GM21360 (cell line): Measurements from ENCODE around the gene RAB40A.

Source experiments
- ATAC-seq: cut with Tn5 transposase; IDR thresholded peaks from one replicate; pipeline ENCODE4 v1.9.1; 2021; ENCODE audit warnings: mild to moderate bottlenecking, moderate library complexity; ENCODE audit not compliant: unreplicated experiment

RAB40A gene, protein sequence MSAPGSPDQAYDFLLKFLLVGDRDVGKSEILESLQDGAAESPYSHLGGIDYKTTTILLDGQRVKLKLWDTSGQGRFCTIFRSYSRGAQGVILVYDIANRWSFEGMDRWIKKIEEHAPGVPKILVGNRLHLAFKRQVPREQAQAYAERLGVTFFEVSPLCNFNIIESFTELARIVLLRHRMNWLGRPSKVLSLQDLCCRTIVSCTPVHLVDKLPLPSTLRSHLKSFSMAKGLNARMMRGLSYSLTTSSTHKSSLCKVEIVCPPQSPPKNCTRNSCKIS

DNA sequence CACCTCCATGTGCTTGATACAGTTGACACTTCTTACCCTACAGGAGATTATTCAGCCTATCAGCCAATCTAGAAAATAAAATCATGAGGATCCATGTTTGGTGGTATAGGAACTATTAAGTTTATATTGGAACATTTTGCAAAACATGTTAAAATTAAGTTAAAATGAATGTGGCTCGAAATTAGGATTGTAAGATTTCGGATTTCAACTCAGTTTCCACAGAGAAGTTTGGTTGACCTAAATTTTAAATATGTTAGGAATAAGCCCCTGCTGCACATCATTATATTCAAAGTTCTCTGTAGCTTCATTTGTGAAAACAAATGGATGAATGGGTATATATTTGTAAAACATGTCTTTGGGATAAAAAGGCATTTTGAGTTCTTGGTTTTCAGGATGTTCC, at the start of gene RAB40A:
Gene RAB40A (minus strand): TSS at position 101 of the 400 bp plus-strand sequence. CDS start 18,733 bp downstream, outside the sequence.
- no peak for ATAC-seq

DNA sequence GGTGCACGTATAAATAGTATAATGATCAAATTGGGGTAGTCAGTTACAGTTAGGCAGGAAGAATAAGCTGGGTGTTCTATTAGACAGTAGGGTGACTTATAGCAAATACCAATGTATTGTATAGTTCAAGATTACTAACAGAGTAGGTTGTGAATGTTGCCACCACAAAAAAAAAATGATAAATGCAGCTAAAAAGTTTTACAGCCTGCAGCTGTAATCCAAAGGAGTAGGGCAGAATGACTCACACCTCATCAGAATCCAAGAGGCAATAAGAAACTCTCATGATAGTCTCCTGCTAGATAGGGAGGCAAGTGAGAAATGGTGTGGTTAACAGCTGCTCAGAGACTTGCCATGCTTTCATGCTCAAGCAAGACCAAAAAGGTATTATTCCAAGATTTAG, 46.5 kb upstream of the RAB40A start:
- ATAC-seq, result no peak

DNA sequence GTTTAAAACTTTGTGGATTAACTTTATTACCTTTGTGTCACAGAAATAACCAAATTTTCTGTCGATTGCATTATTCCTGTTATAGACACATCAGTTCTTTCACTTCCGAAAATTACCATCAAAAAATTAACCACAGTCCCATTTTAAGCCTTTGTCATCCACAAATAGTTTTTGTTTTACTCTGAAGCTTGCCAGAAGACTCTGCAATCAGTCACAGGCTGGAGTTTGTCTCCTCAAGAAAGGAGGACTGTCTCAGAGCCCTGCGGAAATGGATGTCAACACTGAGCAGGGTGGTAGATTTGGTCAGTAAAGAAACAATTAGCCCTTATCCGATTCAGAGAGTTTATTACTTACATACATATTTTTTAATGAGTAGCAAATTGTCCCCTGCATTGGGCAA, 45.9 kb upstream of the RAB40A start:
- no peak for ATAC-seq

DNA sequence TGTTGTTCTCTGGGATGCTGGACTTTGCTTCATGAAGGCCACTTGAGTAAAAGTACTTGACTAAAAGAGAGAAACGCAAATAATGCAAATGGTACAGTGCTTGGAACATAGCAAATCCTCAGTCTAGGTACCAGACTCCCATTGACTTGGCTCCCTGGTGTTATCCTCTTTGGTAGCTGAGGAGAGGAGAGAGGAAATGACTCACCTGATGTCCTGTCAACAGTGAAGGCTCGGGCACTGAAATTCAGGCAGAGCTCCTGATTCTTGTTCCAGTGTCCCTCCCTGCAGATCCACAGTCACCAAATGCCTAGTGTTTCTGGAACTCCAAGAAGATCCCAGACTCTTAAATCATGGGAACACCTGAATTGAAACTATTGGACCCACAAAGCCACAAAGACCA, 43.5 kb upstream of the RAB40A start:
- ATAC-seq, result no peak

DNA sequence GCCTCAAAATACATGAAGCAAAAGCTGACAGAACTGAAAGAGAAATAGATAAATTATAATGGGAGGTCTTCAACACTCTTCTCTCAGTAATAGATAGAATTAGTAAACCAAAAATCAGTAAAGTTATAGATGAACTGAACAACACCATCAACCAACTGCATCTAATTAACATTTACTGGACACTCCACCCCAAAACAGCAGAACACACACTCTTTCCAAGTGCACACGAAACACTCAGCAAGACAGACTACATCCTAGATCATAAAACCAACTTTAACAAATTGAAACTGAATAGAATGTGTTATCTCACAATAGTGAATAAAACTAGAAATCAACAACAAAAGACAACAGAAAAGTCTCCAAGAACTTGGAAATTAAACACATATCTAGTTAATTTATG, 41.0 kb upstream of the RAB40A start:
- no peak for ATAC-seq

DNA sequence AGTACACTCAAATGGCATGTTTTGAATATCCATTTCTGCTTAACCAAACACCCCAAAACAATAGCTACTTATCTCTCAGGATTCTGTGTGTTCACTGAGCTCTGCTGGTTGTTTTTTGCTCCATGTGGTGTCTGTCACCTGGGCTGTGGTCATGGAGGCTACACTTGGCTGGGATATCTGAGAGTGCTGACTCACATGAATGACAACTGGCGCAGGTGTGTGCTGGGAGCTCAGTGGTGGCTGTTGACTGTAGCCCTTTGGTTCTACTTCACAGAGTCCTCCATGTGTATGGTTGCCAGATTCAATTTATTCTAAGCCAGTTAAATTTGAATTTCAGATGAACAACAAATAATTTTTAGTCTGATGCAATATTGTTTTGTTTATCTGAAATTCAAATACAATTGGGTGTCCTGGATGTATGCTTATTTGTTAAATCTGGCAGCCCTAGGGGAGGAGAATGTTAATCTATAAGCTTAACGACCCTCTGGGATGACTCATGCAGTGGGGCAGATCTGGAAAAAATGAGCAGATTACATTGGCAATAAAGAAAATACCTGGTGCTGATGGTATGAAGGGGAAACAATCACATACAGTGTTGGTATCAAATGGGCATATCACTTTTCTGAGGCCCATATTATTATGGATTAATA, 37.8 kb upstream of the RAB40A start:
- ATAC-seq, result no peak

DNA sequence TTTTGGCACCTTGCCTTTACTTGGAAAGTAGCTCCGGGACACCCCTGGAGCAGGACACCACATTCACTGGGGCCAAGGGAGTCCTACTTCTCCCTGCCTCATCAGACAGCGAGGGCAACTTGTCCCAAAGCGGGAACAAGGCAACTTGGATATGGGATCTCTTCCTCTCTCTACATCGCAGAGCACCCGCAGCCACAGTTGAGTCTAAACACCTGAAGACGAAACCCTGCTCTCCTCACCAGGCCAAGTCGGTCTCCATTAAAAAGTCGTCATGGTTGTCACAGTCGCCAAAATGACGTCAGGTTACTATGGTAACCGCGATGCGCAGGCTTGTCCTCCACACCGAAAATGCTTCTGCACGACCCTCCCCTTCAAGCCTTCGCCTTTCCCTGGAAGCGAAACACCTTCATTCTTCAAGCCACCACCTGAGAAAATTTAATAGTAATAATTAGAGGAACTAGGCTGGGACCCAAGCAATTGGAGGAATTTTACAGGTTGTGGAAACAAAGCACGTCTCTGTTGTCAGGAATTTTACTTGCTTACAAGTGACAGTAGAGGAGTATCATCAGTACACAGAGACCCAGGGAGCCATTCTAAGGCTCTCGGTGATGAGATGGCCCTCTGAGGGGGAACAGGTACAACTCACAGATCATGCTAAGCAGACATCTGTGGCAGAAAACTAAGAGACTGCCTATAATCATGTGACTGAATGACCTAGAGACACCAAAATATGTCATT, 35.6 kb upstream of the RAB40A start:
- ATAC-seq, result peak; percentile 78

DNA sequence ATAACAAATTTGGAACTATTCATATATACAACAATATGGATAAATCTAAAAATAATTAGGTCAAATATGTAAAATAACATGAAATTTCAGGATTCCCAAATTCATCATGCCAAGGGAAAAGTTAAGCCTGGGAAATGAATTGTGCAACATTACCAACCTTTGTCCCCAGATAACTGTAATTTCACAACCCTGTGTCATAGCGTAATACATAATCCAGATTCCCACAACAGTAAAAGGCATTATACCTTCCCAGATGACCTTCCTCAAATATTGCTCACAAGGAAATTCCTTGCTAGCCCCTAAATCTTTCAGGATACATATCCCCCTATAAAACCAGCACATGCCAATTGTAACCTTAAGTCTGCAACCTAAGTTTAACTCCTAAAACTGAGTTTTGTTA, 32.9 kb upstream of the RAB40A start:
- ATAC-seq, result no peak

DNA sequence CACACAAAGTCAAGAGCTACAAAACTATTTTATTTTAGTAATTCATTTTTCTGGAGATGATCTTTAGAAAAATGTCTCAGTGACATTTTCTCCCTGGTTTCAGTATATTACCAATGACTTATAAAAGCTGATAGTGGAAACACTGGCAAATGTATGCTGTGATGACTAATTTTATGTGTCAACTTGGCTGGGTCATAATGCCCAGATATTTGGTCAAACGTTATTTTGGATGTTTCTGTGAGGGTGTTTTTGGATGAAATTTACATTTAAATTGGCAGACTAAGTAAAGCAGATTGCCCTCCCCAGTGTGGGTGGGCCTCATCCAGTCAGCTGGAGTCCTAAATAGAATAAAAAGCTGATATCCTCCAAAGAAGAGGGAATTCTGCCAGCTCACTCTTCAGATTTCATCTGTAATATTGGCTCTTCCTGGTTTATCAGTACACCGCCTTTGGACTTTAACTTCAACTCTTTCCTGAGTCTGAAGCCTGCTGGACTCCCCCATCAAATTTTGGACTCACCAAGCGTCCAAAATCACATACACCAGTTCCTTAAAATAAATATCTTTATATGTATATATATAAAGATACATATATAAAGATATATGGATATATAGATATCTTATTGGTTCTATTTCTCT, 31.2 kb upstream of the RAB40A start:
- ATAC-seq, result no peak

DNA sequence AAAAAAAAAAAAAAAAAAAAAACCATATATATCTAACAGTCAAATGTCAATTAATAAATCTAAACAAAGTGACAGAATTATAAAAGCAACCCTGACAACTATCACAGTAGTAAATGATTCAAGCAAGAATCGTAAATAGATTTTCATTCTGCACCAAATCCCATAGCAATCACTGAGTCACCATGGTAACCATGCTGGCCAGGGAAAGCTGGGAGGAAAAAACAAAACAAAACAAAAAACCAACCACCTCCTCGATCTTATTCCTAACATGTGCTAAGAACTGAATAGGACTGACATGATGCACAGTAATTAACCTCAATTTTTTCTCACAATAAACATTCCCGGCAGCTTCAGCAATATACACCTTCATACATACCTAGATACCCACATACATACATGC, 30.6 kb upstream of the RAB40A start:
- ATAC-seq, result no peak

DNA sequence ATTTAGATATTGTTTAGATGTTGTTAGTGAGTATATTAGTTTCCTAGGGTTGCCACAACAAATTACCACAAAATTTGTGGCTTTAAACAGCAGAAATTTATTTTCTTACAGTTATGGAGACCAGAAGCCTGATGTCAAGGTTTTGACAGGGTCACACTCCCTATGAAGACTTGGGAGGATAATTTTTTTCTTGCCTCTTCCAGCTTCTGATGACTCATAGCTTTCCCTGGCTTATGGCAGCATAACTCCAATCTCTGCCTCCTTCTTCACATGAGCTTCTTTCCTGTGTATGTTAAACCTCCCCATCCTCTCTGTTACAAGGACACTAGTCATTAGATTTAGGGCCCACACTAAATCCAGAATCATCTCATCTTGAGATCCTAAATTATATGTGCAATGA, 20.9 kb upstream of the RAB40A start:
- ATAC-seq, result no peak

DNA sequence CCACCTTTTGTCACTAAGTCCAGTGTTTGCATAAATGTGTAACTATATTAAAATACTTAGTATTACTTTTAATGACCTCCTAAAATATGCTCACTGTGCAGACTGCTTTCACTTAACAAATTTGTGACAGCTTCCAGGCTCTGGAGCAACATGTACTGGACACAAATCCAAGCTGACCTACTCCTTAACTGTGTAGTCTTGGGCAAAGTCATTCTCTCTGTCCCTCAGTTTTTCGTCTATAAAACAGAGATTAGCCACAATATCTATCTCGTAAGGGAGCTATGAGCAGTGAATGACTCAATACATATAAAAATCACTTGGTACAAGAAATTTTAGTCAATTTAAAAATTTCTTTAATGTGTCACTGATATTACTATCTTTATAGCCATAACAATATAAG, 20.4 kb upstream of the RAB40A start:
- no peak for ATAC-seq

DNA sequence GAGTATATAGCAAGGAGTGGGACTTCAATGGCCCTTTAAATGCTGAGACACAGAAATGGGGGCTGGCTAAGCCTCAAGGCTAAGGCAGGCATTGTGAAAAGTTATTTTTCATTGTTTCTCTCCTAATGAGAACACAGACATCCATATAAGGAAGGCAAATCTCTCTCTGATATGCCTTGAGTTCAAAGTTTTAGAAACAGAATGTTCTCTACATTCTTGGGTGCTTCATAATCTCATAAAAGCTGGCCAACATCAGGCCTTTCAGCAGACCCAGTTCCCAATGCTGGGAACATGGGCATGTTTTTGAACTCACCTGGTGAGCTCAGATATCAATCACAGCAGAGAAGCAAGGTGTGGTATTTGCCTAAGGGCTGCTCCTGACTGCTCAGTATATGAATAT, 19.4 kb upstream of the RAB40A start:
- ATAC-seq, result no peak

DNA sequence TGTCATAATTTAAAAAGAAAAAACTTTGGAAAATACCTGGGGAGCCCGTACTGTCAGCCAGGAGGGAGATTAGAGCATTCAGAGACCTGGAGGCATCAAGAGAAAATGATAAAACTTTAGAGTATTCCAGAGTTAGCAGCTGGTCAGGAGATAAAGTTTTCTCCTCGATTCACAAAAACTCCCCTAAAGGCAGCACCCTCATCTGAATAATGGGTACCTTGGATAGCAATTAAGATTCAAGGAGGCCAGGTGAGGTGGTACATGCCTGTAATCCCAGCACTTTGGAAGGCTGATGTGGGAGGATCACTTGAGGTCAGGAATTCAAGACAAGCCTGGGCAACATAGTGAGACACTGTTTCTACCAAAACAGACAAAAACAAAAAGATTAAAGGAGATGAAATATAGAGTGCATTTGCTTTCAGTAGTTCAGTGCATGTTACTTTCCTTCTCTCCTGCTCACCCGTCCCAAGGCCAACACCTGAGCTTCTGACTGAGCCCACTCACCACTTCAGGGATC, 18.6 kb upstream of the RAB40A start:
- ATAC-seq, result no peak

DNA sequence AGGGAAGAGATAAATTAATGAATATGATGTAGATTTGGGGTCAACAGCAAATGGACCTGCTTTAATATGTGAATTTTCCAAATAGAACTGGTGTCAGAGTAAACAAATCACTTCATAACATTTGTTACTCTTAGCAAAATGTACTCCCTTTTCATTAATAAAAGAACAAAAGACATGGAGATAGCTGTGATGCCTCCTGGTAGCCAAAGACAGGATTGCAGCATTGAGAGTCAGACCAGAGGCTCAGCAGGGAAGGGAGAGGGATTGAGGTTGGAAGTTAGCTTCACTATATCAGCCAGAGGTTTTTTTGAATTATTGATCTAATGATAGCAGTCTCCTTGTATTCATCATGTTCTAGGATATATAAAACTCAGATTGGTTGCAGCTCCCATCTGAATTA, 17.4 kb upstream of the RAB40A start:
- ATAC-seq, result no peak

DNA sequence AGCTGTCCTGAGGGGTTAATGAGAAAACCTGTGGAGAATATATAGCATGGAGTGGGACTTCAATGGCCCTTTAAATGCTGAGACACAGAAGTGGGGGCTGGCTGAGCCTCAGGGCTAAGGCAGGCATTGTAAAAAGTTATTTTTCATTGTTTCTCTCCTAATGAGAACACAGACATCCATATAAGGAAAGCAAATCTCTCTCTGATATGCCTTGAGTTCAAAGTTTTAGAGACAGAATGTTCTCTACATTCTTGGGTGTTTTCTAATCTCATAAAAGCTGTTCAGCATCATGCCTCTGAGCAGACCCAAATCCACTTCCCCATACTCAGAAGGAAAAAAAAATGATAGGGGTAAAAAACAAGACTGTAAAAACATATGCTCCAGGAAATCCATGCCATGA, 16.8 kb upstream of the RAB40A start:
- no peak for ATAC-seq

DNA sequence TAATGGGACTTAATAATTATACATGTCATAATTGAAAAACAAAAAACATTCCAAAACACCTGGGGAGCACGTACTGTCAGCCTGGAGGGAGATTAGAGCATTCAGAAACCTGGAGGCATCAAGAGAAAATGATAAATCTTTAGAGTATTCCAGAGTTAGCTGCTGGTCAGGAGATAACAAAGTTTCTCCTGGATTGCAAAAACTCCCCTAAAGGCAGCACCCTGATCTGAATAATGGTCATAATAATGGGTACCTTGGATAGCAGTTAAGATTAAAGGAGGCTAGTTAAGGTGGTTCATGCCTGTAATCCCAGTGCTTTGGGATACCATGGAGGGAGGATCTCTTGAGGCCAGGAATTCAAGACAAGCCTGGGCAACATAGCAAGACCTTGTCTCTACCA, 15.9 kb upstream of the RAB40A start:
- ATAC-seq, result no peak

DNA sequence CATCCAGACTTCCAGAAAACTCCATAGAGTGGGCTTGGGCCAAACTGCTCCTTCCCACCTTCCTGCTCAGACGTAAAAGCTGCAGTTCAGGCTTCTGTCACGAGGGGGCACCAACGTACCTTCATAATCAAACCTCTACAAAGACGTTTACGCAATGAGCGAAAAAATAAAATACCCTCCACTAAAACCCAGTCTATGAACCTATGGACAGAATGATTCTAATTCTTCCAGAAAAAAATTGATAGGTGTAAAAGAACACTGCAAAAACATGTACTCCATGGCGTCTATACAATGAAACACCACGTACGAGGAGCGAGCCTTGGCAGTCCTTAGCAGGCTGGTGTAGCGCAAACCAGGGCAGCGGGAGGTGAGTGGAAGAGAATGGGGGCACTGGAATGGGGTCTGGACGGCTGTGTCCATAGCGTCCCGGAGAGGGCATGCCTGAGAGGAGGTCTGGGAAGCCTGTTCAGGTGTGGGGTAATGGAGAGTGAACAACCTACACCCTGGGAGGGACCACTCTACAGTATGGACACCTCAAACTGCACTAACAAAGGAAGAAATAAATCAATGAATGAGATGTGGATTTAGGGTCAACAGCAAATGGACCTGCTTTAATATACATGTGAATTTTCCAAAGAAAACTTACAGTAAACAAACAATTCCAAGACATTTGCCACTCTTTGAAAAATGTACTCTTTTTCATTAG, 14.4 kb upstream of the RAB40A start:
- ATAC-seq, result no peak

DNA sequence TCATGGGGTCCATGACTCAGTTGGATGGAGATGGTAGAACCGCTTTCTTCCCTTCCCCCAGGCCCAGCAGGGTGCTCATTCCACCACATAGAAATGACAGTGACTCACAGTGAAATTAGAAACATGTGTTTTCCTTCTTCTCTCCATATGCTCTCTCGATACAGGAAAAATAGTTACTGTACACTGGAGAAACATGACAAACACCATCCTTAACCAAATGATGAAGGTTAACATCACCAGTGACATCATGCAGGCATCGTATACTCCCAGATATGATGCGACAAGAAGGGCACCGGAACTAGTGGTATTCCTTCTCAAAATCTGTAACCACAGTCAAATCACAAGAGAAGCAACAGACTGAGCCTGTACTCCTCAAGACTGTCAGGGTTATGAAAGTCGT, 11.7 kb upstream of the RAB40A start:
- no peak for ATAC-seq

DNA sequence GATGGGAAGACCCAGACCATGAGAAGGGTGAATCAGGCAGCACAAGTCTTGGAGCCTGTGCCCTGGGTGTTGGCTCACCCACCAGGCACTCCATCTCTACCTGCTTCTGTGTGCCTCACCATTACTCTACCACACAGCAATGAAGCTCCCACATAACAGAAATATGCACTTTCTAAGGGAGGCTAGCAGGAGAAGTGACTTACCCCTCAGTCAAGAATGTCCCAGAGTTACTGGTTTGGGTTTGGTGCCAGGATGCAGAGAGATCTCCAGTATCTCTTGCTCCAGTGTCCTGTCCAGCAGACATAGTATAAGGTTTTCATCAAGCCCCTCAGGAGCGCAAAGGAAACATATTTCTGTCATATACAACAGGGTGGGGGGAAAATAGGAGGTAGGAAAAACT, 11.3 kb upstream of the RAB40A start:
- ATAC-seq, result no peak

DNA sequence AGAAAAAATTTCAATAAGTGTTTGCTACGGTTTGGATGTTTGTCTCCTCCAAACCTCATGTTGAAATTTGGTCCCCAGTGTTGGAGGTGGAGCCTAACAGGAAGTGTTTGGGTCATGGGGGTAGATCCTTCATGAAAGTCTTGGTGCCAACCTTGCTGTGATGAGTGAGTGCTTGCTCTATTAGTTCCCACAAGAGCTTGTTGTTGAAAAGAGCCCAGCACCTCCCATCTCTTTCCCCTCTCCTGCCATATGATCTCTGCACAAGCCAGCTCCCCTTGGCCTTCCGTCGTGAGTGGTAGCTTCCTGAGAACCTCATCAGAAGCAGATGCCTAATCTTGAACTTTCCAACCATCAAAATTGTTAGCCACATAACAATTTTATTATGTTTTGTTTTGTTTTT, 10.3 kb upstream of the RAB40A start:
- ATAC-seq, result no peak
